A549 (cell line): Measurements from ENCODE around the gene ZNF827.

Source experiments
- CBX8 ChIP-seq: fragments of 200-600 bp; sonication (generic); IDR thresholded peaks from 2 replicates; pipeline ENCODE4 v1.6.1; 2016
- CEBPB ChIP-seq, 2 experiments: fragments of >200 bp in 1 of 2; sonication (Bioruptor Twin) in 1 of 2; formaldehyde crosslinking in 1 of 2; IDR thresholded peaks; 2 replicates each; pipeline ENCODE4 v1.6.1; 2012 to 2016
- HEYL ChIP-seq: fragments of 250-450 bp; sonication (Bioruptor Pico); IDR thresholded peaks from 2 replicates; pipeline ENCODE4 v1.8.0; 2021; ENCODE audit warnings: mild to moderate bottlenecking, moderate library complexity
- JUN ChIP-seq, 2 experiments: fragments of >200 bp; sonication (Bioruptor Twin); formaldehyde crosslinking; IDR thresholded peaks; 2 replicates in 1 of 2; 3 replicates in 1 of 2; pipeline ENCODE4 v1.6.1; 2016 to 2017
- KDM1A ChIP-seq: fragments of 200-600 bp; sonication (generic); IDR thresholded peaks from 2 replicates; pipeline ENCODE4 v1.6.1; 2016; ENCODE audit warnings: low read depth, mild to moderate bottlenecking
- MAFK ChIP-seq: fragments of 450-650 bp; IDR thresholded peaks from 2 replicates; pipeline ENCODE4 v1.6.1; 2014; ENCODE audit not compliant: partially characterized antibody
- POLR2A ChIP-seq: IDR thresholded peaks from 2 replicates; pipeline ENCODE4 v1.6.1; 2012; ENCODE audit warnings: mild to moderate bottlenecking, low read length
- RCOR1 ChIP-seq: fragments of 150-350 bp; IDR thresholded peaks from 2 replicates; pipeline ENCODE4 v1.6.1; 2014; ENCODE audit warnings: antibody characterized with exemption, low read length, low read depth
- SMC3 ChIP-seq: fragments of >200 bp; sonication (Bioruptor Twin); formaldehyde crosslinking; IDR thresholded peaks from 3 replicates; pipeline ENCODE4 v1.6.1; 2018; ENCODE audit warnings: inconsistent platforms
- TFCP2L1 ChIP-seq: fragments of 250-450 bp; sonication (Bioruptor Pico); IDR thresholded peaks from 2 replicates; pipeline ENCODE4 v1.5.0; 2021; ENCODE audit warnings: mild to moderate bottlenecking
- TF ChIP-seq, protein P1 (sequence below): fragments of 250-450 bp; sonication (Bioruptor Pico); IDR thresholded peaks from 2 replicates; pipeline ENCODE4 v1.5.0; 2020; ENCODE audit warnings: low read depth, mild to moderate bottlenecking, moderate library complexity
- TF ChIP-seq, protein P2 (sequence below): fragments of >200 bp; sonication (Bioruptor Twin); formaldehyde crosslinking; IDR thresholded peaks from 3 replicates; pipeline ENCODE4 v1.5.1; 2016

DNA sequence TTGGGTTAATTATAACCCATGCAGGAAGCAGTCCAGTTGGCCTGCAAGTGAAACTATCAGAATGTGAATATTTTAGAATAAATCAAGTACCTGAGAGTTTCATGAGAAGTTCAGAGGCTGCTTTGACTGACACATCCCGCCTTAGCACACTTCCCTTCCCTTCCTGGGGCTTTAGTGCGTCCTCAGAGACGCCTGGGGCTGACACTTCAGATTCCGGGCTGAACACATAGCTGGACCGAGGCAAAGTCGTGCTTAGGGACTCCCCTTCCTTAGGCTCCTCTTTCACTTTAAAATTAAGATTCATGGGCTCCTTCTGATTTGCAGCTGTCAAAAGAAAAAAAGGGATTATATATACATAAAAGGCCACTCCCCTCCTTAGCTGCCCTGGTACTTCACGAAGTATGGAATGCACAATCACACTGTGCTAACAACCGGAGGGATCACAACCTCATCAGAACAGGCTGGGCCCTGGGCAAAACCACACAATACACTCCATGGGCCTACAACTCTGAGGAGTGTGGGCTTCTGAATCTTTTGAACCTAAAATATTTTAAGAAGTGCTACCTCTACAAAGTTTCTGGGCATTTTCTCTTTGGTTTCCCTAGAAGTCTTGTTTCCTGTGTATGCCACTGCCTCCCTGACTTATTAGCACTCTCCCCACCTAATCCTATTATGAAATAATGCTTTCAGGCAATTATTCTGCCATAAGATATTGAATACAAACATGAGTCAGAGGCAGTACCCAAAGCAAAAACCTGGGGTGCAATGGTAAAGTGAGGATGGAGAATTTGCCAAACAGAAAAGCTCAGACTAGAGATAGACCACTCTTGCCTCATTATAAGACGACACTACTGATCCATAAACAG is 68.2 kb downstream of the ZNF827 start:
- TF ChIP-seq POLR2A (no peak), SMC3 (no peak), KDM1A (no peak), TFCP2L1 (CRISPR knock-in tag) (no peak), RCOR1 (no peak), HEYL (no peak), CEBPB (IDR thresholded peaks at IDR 0.05) (no peak), CBX8 (no peak), JUN (IDR thresholded peaks at IDR 0.05) (no peak), MAFK (no peak)
- TF ChIP-seq, protein P1, sequence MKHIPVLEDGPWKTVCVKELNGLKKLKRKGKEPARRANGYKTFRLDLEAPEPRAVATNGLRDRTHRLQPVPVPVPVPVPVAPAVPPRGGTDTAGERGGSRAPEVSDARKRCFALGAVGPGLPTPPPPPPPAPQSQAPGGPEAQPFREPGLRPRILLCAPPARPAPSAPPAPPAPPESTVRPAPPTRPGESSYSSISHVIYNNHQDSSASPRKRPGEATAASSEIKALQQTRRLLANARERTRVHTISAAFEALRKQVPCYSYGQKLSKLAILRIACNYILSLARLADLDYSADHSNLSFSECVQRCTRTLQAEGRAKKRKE (CRISPR knock-in tag), result no peak
- TF ChIP-seq, protein P2, sequence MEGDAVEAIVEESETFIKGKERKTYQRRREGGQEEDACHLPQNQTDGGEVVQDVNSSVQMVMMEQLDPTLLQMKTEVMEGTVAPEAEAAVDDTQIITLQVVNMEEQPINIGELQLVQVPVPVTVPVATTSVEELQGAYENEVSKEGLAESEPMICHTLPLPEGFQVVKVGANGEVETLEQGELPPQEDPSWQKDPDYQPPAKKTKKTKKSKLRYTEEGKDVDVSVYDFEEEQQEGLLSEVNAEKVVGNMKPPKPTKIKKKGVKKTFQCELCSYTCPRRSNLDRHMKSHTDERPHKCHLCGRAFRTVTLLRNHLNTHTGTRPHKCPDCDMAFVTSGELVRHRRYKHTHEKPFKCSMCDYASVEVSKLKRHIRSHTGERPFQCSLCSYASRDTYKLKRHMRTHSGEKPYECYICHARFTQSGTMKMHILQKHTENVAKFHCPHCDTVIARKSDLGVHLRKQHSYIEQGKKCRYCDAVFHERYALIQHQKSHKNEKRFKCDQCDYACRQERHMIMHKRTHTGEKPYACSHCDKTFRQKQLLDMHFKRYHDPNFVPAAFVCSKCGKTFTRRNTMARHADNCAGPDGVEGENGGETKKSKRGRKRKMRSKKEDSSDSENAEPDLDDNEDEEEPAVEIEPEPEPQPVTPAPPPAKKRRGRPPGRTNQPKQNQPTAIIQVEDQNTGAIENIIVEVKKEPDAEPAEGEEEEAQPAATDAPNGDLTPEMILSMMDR, result no peak
